ENCODE measurements around the gene PTPN14.
"Not testable (repeated sequence)": the region's sequence is repeated elsewhere in the genome, so short reads cannot be mapped to it uniquely, and the experiment has no call there.

The PTPN14 gene

GRCh38 chr1:214420833-214421232 lies 130.6 kb downstream of the PTPN14 start:
- DNase-seq, result no peak

GRCh38 chr1:214420341-214420740 lies 131.1 kb downstream of the PTPN14 start:
- no peak for DNase-seq

GRCh38 chr1:214419650-214420049 lies 131.8 kb downstream of the PTPN14 start:
- no peak for DNase-seq

GRCh38 chr1:214418391-214418790 lies 133.0 kb downstream of the PTPN14 start:
- DNase-seq, result no peak

GRCh38 chr1:214417545-214418210 lies 133.7 kb downstream of the PTPN14 start:
- DNase-seq, result no peak

GRCh38 chr1:214416858-214417257 lies 134.5 kb downstream of the PTPN14 start:
- no peak for DNase-seq

- DNase-seq, result no peak
Measured at GRCh38 chr1:214416417-214416816, 135.0 kb downstream of the PTPN14 start.

GRCh38 chr1:214415131-214415530 lies 136.3 kb downstream of the PTPN14 start:
- DNase-seq, result no peak

GRCh38 chr1:214414691-214415090 lies 136.7 kb downstream of the PTPN14 start:
- DNase-seq, result no peak

- no peak for DNase-seq
Measured at GRCh38 chr1:214413315-214413714, 138.1 kb downstream of the PTPN14 start.

- DNase-seq, result no peak
Measured at GRCh38 chr1:214404571-214405213, 146.7 kb downstream of the PTPN14 start.

GRCh38 chr1:214404154-214404553 lies 147.2 kb downstream of the PTPN14 start:
- no peak for DNase-seq

GRCh38 chr1:214403431-214403830 lies 148.0 kb downstream of the PTPN14 start:
- no peak for DNase-seq

GRCh38 chr1:214402613-214403083 lies 148.8 kb downstream of the PTPN14 start:
- no peak for DNase-seq

- DNase-seq, result no peak
Measured at GRCh38 chr1:214401666-214402065, 149.7 kb downstream of the PTPN14 start.

- no peak for DNase-seq
Measured at GRCh38 chr1:214400131-214400530, 151.3 kb downstream of the PTPN14 start.

GRCh38 chr1:214398490-214398889 lies 152.9 kb downstream of the PTPN14 start:
- no peak for DNase-seq

GRCh38 chr1:214397497-214397896 lies 153.9 kb downstream of the PTPN14 start:
- DNase-seq, result no peak

- DNase-seq, result no peak
Measured at GRCh38 chr1:214396330-214396729, 155.1 kb downstream of the PTPN14 start.

GRCh38 chr1:214394569-214394968 lies 156.8 kb downstream of the PTPN14 start:
- not testable (repeated sequence) for DNase-seq

- no peak for DNase-seq
Measured at GRCh38 chr1:214393086-214393485, 158.3 kb downstream of the PTPN14 start.

GRCh38 chr1:214391873-214392645 lies 159.3 kb downstream of the PTPN14 start:
- DNase-seq, result no peak

GRCh38 chr1:214389734-214390133 lies 161.7 kb downstream of the PTPN14 start:
- no peak for DNase-seq

GRCh38 chr1:214386747-214387146 lies 164.7 kb downstream of the PTPN14 start:
- DNase-seq, result no peak
